Caco-2 (cell line): Measurements from ENCODE around the gene SART1. TPM values are rescaled to one million over a fixed set of nuclear protein-coding genes. Genes with fewer than 3 reads are reported as not detected.
A peak's percentile ranks its signal among the peaks of the same experiment; 100 is the strongest.

Experiments used
- BruUV-seq: library from RNA; stranded (reverse); fragments of 400-500 nt; replicated peaks from 2 replicates; lab custom pipeline; 2021; lab: Mats Ljungman, UMichigan
- CTCF ChIA-PET: fragments of 300-600 bp; sonication (Branson Sonifier 250); formaldehyde crosslinking; loops from one replicate; lab custom pipeline; 2022; ENCODE audit warnings: antibody characterized with exemption; lab: Charles Lee
- POLR2A ChIA-PET: fragments of 300-600 bp; sonication (Branson Sonifier 250); formaldehyde crosslinking; loops from one replicate; lab custom pipeline; 2022; ENCODE audit warnings: antibody characterized with exemption; lab: Charles Lee
- DNase-seq, 2 experiments: peaks; one replicate each; pipeline versions ENCODE4 v3.0.0 to v3.0.0-alpha.2; 2020 to 2022
- H3K27me3 ChIP-seq: replicated peaks from 2 replicates; pipeline ENCODE4 v1.6.0; 2011; ENCODE audit warnings: low read length; ENCODE audit not compliant: control insufficient read depth, insufficient read depth
- H3K36me3 ChIP-seq: 2 replicates; pipeline ENCODE4 v1.5.1; 2011; ENCODE audit warnings: low read length; ENCODE audit not compliant: control insufficient read depth, insufficient read depth
- H3K4me1 ChIP-seq: fragments of 250-450 bp; sonication (Bioruptor Pico); 2 replicates; pipeline ENCODE4 v1.5.1; 2020; ENCODE audit warnings: mild to moderate bottlenecking
- H3K4me3 ChIP-seq: 2 replicates; pipeline ENCODE4 v1.5.1; 2011; ENCODE audit warnings: low read depth, mild to moderate bottlenecking, control low read depth, low read length
- H3K9me3 ChIP-seq: fragments of 250-450 bp; sonication (Bioruptor Pico); 2 replicates; pipeline ENCODE4 v1.5.1; 2020; ENCODE audit warnings: mild to moderate bottlenecking, moderate library complexity
- H3K27ac Mint-ChIP-seq: one replicate; pipeline ENCODE4 v1.8.0; 2022; ENCODE audit warnings: mixed read lengths; ENCODE audit not compliant: unreplicated experiment
- H3K27me3 Mint-ChIP-seq: one replicate; pipeline ENCODE4 v1.8.0; 2022; ENCODE audit warnings: mixed read lengths; ENCODE audit not compliant: insufficient read depth, unreplicated experiment
- H3K36me3 Mint-ChIP-seq: one replicate; pipeline ENCODE4 v1.8.0; 2022; ENCODE audit warnings: mild to moderate bottlenecking, mixed read lengths; ENCODE audit not compliant: insufficient read depth, unreplicated experiment
- H3K4me1 Mint-ChIP-seq: one replicate; pipeline ENCODE4 v1.8.0; 2022; ENCODE audit warnings: low read depth, mixed read lengths; ENCODE audit not compliant: unreplicated experiment
- H3K4me3 Mint-ChIP-seq: one replicate; pipeline ENCODE4 v1.8.0; 2022; ENCODE audit warnings: mild to moderate bottlenecking, moderate library complexity, mixed read lengths; ENCODE audit not compliant: unreplicated experiment
- H3K9me3 Mint-ChIP-seq: one replicate; pipeline ENCODE4 v1.8.0; 2022; ENCODE audit warnings: mixed read lengths; ENCODE audit not compliant: unreplicated experiment
- CTCF ChIP-seq, 2 experiments: fragments of 200-600 bp in 1 of 2; IDR thresholded peaks; 1 replicate in 1 of 2; 2 replicates in 1 of 2; pipeline versions ENCODE4 v1.5.1 to v1.8.0; 2011 to 2022; ENCODE audit warnings: antibody characterized with exemption in 1 of 2, control low read depth in 1 of 2, inconsistent platforms in 1 of 2, low read depth in 1 of 2, low read length in 1 of 2, mild to moderate bottlenecking in 1 of 2, moderate library complexity in 1 of 2; ENCODE audit not compliant: insufficient read depth in 1 of 2, severe bottlenecking in 1 of 2, unreplicated experiment in 1 of 2
- intact Hi-C: fragments of 100-400 bp; cut with micrococcal nuclease; formaldehyde crosslinking; loops from one replicate; pipeline ENCODE4 v1.10.0; 2022; ENCODE audit not compliant: unreplicated experiment
- total RNA-seq: library from RNA; stranded (reverse); gene quantifications from 2 replicates; pipeline ENCODE4 v1.2.3, GENCODE V29; 2022

Gene SART1
- total RNA-seq, 1 experiment from 2014 or later, result 78.0 TPM

DNA sequence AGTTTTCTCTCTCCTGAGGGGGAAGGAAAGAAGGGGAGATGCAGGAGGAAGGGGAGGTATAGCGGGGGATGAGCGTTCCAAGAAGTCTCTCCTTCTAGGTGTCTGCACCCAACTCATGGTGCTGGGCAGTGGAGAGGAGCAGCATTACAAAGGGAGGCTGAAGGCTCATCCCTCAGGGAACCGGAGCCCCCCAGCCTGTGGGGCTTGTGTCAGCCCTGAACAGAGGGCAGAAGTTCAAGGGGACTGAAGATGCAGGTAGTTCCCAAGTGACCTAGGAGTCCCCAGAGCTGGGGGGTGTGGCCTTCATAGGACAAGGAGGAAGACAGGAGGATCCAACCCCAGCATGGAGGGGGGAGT lies 44.5 kb upstream of the SART1 start:
- peaks cover 17% of the 10 kb centered on the region for H3K4me1 ChIP-seq
- no peaks in the 10 kb centered on the region for H3K27me3 Mint-ChIP-seq
- no peak for DNase-seq
- H3K27ac Mint-ChIP-seq, result peak overlapping the region; percentile 68
- intact Hi-C loops, result loop anchor here (5.0 kb wide), 1 partner anchor 45 kb away; the partner anchor contains the start of gene SART1
- TF ChIP-seq CTCF (IDR thresholded peaks at IDR 0.05; ENCODE audit: insufficient read depth in 1 of 2, low read depth in 1 of 2, low read length in 1 of 2, severe bottlenecking in 1 of 2, unreplicated experiment in 1 of 2), result no peak
- H3K9me3 Mint-ChIP-seq, result no peaks in the 10 kb centered on the region
- BruUV-seq, result no TSS peak
- no peaks in the 10 kb centered on the region for H3K4me1 Mint-ChIP-seq
- ChIA-PET CTCF (interaction anchor here (1.6 kb wide), 1 partner anchor 29 kb away, joined by 8 read pairs; the partner anchor contains the start of gene FIBP), POLR2A (interaction anchor here (0.6 kb wide), 1 partner anchor 16 kb away, joined by 3 read pairs; no protein-coding TSS in a partner anchor)
- peaks cover 15% of the 10 kb centered on the region for H3K36me3 Mint-ChIP-seq
- H3K9me3 ChIP-seq, result no peaks in the 10 kb centered on the region
- H3K27me3 ChIP-seq, result no peaks in the 10 kb centered on the region
- H3K36me3 ChIP-seq, result no peaks in the 10 kb centered on the region; the same call in 1 of the 2 replicates
- peak overlapping the region; percentile 68 for H3K4me3 Mint-ChIP-seq
- no peak overlapping the region for H3K4me3 ChIP-seq

GRCh38 chr11:65917434-65918210 lies 43.9 kb upstream of the SART1 start:
- H3K4me1 Mint-ChIP-seq, result no peaks in the 10 kb centered on the region
- BruUV-seq, result no TSS peak
- no peak for TF ChIP-seq CTCF (IDR thresholded peaks at IDR 0.05; ENCODE audit: insufficient read depth in 1 of 2, low read depth in 1 of 2, low read length in 1 of 2, severe bottlenecking in 1 of 2, unreplicated experiment in 1 of 2)
- peaks cover 15% of the 10 kb centered on the region for H3K4me1 ChIP-seq
- H3K9me3 Mint-ChIP-seq, result no peaks in the 10 kb centered on the region
- H3K36me3 Mint-ChIP-seq, result peaks cover 19% of the 10 kb centered on the region
- H3K27me3 ChIP-seq, result no peaks in the 10 kb centered on the region
- no peaks in the 10 kb centered on the region for H3K9me3 ChIP-seq
- POLR2A ChIA-PET, result interaction anchor here (0.5 to 0.6 kb wide), 2 partner anchors 16 to 29 kb away, joined by 3 to 5 read pairs; partner anchors contain the start of gene FIBP
- no peak for DNase-seq
- H3K4me3 Mint-ChIP-seq, result peak overlapping the region; percentile 90
- CTCF ChIA-PET, result interaction anchor here (1.6 kb wide), 1 partner anchor 29 kb away, joined by 8 read pairs; the partner anchor contains the start of gene FIBP
- intact Hi-C loops, result loop anchor here (2.0 to 5.0 kb wide), 2 partner anchors 27 to 45 kb away; partner anchors contain the start of genes CCDC85B and SART1
- no peaks in the 10 kb centered on the region; the same call in 1 of the 2 replicates for H3K36me3 ChIP-seq
- no peaks in the 10 kb centered on the region for H3K27me3 Mint-ChIP-seq
- H3K27ac Mint-ChIP-seq, result peak overlapping the region; percentile 68
- H3K4me3 ChIP-seq, result peak overlapping the region; percentile 84
